B cell (primary cell): ENCODE results near the gene KCNK13. TPM values are rescaled to one million over a fixed set of nuclear protein-coding genes. Genes with fewer than 3 reads are reported as not detected.

ENCODE experiments used
- ATAC-seq: fragments of 200-7000 bp; cut with Tn5 transposase; one replicate; pipeline ENCODE4 v1.10.0; 2021; ENCODE audit warnings: low read depth, mild to moderate bottlenecking, moderate number of reproducible peaks, moderate library complexity
- CTCF ChIA-PET: fragments of 350-600 bp; sonication (Branson Sonifier 250); formaldehyde crosslinking; loops from one replicate; lab custom pipeline; 2021; ENCODE audit warnings: antibody characterized with exemption, inconsistent platforms; lab: Charles Lee
- POLR2A ChIA-PET: fragments of 350-600 bp; sonication (Branson Sonifier 250); formaldehyde crosslinking; loops from one replicate; lab custom pipeline; 2021; ENCODE audit warnings: antibody characterized with exemption; lab: Charles Lee
- DNase-seq: peaks from one replicate; pipeline ENCODE4 v3.0.0; 2013
- H2AFZ ChIP-seq: 2 replicates; pipeline ENCODE4 v1.6.1; 2012; ENCODE audit warnings: mild to moderate bottlenecking, low read depth, low read length; ENCODE audit not compliant: insufficient read depth, poor library complexity, severe bottlenecking
- H3K27ac ChIP-seq, 2 donors: 1 replicate in 1 of 2; 2 replicates in 1 of 2; pipeline ENCODE4 v1.5.1; 2012 to 2013; ENCODE audit warnings: low read length in 2 of 2, mild to moderate bottlenecking in 2 of 2, moderate library complexity in 1 of 2
- H3K27me3 ChIP-seq, 4 experiments: fragments of 200-600 bp in 1 of 4; sonication (generic) in 1 of 4; replicated peaks in 1 of 4; 1 replicate in 2 of 4; 2 replicates in 2 of 4; pipeline versions ENCODE4 v1.6.1 to v1.7.0; 2013 to 2016; ENCODE audit warnings: low read length in 3 of 4, mild to moderate bottlenecking in 2 of 4, mixed read lengths in 1 of 4, moderate library complexity in 1 of 4; ENCODE audit not compliant: insufficient read depth in 4 of 4, control insufficient read depth in 3 of 4; ENCODE audit errors: control extremely low read depth in 1 of 4
- H3K36me3 ChIP-seq, 2 experiments: replicated peaks in 1 of 2; 1 replicate in 1 of 2; 2 replicates in 1 of 2; pipeline versions ENCODE4 v1.6.1 to v1.7.1; 2013; ENCODE audit warnings: low read length in 1 of 2; ENCODE audit not compliant: insufficient read depth in 2 of 2, control insufficient read depth in 1 of 2; ENCODE audit errors: control extremely low read depth in 1 of 2, extremely low read depth in 1 of 2
- H3K4me1 ChIP-seq, 2 donors: fragments of 200-600 bp in 1 of 2; sonication (generic) in 1 of 2; 1 replicate in 1 of 2; 2 replicates in 1 of 2; pipeline versions ENCODE4 v1.5.1 to v1.6.1; 2013 to 2017; ENCODE audit warnings: low read length in 2 of 2; ENCODE audit not compliant: control insufficient read depth in 2 of 2, insufficient read depth in 2 of 2
- H3K4me2 ChIP-seq: replicated peaks from 2 replicates; pipeline ENCODE3; 2012; ENCODE audit warnings: mild to moderate bottlenecking, low read depth, low read length; ENCODE audit not compliant: poor library complexity, severe bottlenecking
- H3K4me3 ChIP-seq, 5 experiments: fragments of 200-600 bp in 1 of 5; sonication (generic) in 1 of 5; 1 replicate in 3 of 5; 2 replicates in 2 of 5; pipeline versions ENCODE4 v1.5.1 to v1.7.0; 2011 to 2016; ENCODE audit warnings: low read length in 4 of 5, mild to moderate bottlenecking in 4 of 5, low read depth in 2 of 5, control low read depth in 1 of 5, moderate library complexity in 1 of 5; ENCODE audit not compliant: insufficient read depth in 1 of 5; ENCODE audit errors: control extremely low read depth in 1 of 5, extremely low read depth in 1 of 5
- H3K79me2 ChIP-seq: fragments of 200-600 bp; sonication (generic); one replicate; pipeline ENCODE4 v1.6.0; 2016; ENCODE audit warnings: low read length; ENCODE audit not compliant: control insufficient read depth, insufficient read depth
- H3K9ac ChIP-seq: fragments of 200-600 bp; sonication (generic); 2 replicates; pipeline ENCODE4 v1.6.1; 2017; ENCODE audit warnings: mild to moderate bottlenecking, low read length, moderate library complexity
- H3K9me3 ChIP-seq, 3 donors: one replicate each; pipeline versions ENCODE4 v1.6.1 to v1.7.1; 2013; ENCODE audit warnings: low read length in 2 of 3; ENCODE audit not compliant: control insufficient read depth in 2 of 3, insufficient read depth in 1 of 3; ENCODE audit errors: control extremely low read depth in 1 of 3
- H4K20me1 ChIP-seq: 2 replicates; pipeline ENCODE4 v1.6.0; 2012; ENCODE audit warnings: mild to moderate bottlenecking, low read length; ENCODE audit not compliant: insufficient read depth, control insufficient read depth, poor library complexity, severe bottlenecking
- H3K27ac Mint-ChIP-seq: one replicate; pipeline ENCODE4 v1.8.0; 2021; ENCODE audit warnings: mixed read lengths
- H3K27me3 Mint-ChIP-seq: one replicate; pipeline ENCODE4 v1.8.0; 2021; ENCODE audit warnings: mixed read lengths
- H3K4me1 Mint-ChIP-seq: one replicate; pipeline ENCODE4 v1.8.0; 2021; ENCODE audit warnings: mixed read lengths
- H3K4me3 Mint-ChIP-seq: one replicate; pipeline ENCODE4 v1.8.0; 2021; ENCODE audit warnings: mixed read lengths
- H3K9me3 Mint-ChIP-seq: one replicate; pipeline ENCODE4 v1.8.0; 2022; ENCODE audit warnings: mixed read lengths; ENCODE audit not compliant: insufficient read depth
- EZH2 ChIP-seq: IDR thresholded peaks from 2 replicates; pipeline ENCODE4 v1.6.1; 2012; ENCODE audit warnings: borderline replicate concordance, low read depth, mild to moderate bottlenecking, moderate library complexity, low read length; ENCODE audit not compliant: insufficient read depth, poor library complexity, severe bottlenecking
- WGBS: methylation state at CpG from one replicate; pipeline ENCODE4 v1.1.5; 2013; ENCODE audit warnings: missing lambda C conversion rate; ENCODE audit not compliant: insufficient coverage; 5-methylcytosine and 5-hydroxymethylcytosine counted together
- intact Hi-C: fragments of 100-400 bp; cut with micrococcal nuclease; formaldehyde crosslinking; loops from one replicate; pipeline ENCODE4 v1.10.0; 2022
- polyA plus RNA-seq: library from polyadenylated mRNA; depleted of rRNA; stranded (reverse); fragments of >200 nt; gene quantifications from 2 replicates; pipeline ENCODE4 v1.2.3, GENCODE V29; 2012
- total RNA-seq, 2 donors: library from RNA; stranded (reverse); fragments of 120-200 nt in 1 of 2; gene quantifications; 1 replicate in 1 of 2; 2 replicates in 1 of 2; pipeline versions ENCODE4 v1.2.3 to v1.2.4, GENCODE V29; 2013 to 2022
- TF ChIP-seq, protein P1 (sequence below): fragments of 200-600 bp; IDR thresholded peaks from one replicate; pipeline ENCODE4 v1.8.0; 2022; ENCODE audit warnings: antibody characterized with exemption, mild to moderate bottlenecking

Gene KCNK13
- total and polyA plus RNA-seq, 2 donors (not counting 1 experiment from before 2014, with no cell fraction given), result 0.03 TPM; not detected in 1

DNA sequence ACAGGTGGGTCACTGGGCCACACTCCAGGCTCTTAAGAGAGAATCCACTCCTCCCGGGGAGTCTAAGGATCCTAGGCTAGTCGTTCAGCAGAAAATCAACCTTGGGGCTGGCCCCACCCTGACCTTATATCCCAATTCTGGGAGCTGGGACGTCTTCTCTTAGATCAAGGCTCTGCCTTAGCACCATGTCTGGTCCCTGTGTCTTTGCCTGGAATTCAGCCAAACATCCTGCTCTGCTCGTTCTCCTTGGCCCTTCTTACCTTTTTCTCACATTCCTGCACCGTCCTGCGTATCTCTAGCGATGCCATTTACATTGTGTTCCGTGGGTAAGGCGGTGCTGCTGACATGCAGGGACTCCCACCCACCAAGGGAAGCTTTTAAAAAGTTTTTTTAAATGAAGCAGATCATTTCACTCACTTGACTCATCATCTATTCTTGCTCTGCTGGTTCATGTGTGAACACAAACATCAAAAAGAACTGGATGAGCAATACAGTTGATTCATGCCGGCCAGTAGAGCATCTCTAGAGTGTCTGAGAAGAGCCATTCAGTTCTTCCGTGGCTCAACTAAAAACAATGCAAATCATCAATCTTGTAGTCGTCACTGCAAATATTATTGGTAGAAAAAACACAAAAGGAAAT lies 50.2 kb downstream of the KCNK13 start:
- no peaks in the 10 kb centered on the region for H3K4me1 Mint-ChIP-seq
- no peak for TF ChIP-seq EZH2
- TF ChIP-seq, protein P1, sequence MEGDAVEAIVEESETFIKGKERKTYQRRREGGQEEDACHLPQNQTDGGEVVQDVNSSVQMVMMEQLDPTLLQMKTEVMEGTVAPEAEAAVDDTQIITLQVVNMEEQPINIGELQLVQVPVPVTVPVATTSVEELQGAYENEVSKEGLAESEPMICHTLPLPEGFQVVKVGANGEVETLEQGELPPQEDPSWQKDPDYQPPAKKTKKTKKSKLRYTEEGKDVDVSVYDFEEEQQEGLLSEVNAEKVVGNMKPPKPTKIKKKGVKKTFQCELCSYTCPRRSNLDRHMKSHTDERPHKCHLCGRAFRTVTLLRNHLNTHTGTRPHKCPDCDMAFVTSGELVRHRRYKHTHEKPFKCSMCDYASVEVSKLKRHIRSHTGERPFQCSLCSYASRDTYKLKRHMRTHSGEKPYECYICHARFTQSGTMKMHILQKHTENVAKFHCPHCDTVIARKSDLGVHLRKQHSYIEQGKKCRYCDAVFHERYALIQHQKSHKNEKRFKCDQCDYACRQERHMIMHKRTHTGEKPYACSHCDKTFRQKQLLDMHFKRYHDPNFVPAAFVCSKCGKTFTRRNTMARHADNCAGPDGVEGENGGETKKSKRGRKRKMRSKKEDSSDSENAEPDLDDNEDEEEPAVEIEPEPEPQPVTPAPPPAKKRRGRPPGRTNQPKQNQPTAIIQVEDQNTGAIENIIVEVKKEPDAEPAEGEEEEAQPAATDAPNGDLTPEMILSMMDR, result no peak
- ChIA-PET POLR2A (no interaction called here), CTCF (no interaction called here)
- Histone ChIP-seq H3K4me3 (no peak overlapping the region), H3K9ac (no peak overlapping the region), H2AFZ (no peak overlapping the region), H3K36me3 (no peaks in the 10 kb centered on the region), H3K79me2 (no peaks in the 10 kb centered on the region), H3K4me2 (no peak overlapping the region), H3K27me3 (peaks cover 0 to 4% (median 0%) of the 10 kb centered on the region in 4 experiments), H3K27ac (no peak overlapping the region), H4K20me1 (no peaks in the 10 kb centered on the region), H3K9me3 (no peaks in the 10 kb centered on the region), H3K4me1 (no peaks in the 10 kb centered on the region)
- no peaks in the 10 kb centered on the region for H3K9me3 Mint-ChIP-seq
- ATAC-seq, result no peak
- no peak for DNase-seq
- WGBS, result 82% methylated on average over 4 of the region's 12 CpGs
- no peak overlapping the region for H3K27ac Mint-ChIP-seq
- intact Hi-C loops, result loop anchor here (10.0 kb wide), 1 partner anchor 443 kb away; no protein-coding TSS in a partner anchor
- H3K27me3 Mint-ChIP-seq, result peaks cover 25% of the 10 kb centered on the region
- H3K4me3 Mint-ChIP-seq, result no peak overlapping the region

DNA sequence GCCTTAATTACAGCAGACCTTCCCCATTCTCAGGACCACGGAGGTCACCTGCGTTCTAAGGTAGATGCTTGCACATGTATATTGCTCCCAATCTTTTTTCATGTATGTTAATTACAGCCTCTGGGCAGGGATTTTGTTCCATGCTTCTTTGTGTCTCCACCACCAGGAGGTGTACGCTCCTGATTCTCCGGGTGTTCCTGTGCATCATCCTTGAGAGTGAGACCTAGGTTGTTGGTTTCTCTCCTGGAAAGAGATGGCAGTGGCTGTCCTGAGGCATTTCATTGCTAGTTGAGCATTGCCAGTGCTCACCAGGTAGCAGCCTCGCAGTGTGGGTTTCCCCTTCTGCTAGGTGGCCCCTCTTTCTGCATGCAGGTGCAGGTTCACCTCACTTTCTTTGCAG lies 52.8 kb downstream of the KCNK13 start:
- Histone ChIP-seq H3K4me1 (no peaks in the 10 kb centered on the region), H3K27ac (no peak overlapping the region), H4K20me1 (no peaks in the 10 kb centered on the region), H3K9ac (no peak overlapping the region), H3K36me3 (no peaks in the 10 kb centered on the region), H3K4me3 (no peak overlapping the region), H3K9me3 (no peaks in the 10 kb centered on the region), H3K27me3 (peaks cover 0 to 7% (median 0%) of the 10 kb centered on the region in 4 experiments), H2AFZ (no peak overlapping the region), H3K79me2 (no peaks in the 10 kb centered on the region), H3K4me2 (no peak overlapping the region)
- TF ChIP-seq EZH2, result no peak
- TF ChIP-seq, protein P1, result no peak
- ChIA-PET CTCF (no interaction called here), POLR2A (no interaction called here)
- 89% methylated on average over 3 of the region's 5 CpGs for WGBS
- intact Hi-C loops, result loop anchor here (10.0 kb wide), 1 partner anchor 440 kb away; no protein-coding TSS in a partner anchor
- H3K4me1 Mint-ChIP-seq, result no peaks in the 10 kb centered on the region
- H3K9me3 Mint-ChIP-seq, result no peaks in the 10 kb centered on the region
- DNase-seq (no peak), ATAC-seq (no peak)
- peaks cover 27% of the 10 kb centered on the region for H3K27me3 Mint-ChIP-seq
- no peak overlapping the region for H3K4me3 Mint-ChIP-seq
- no peak overlapping the region for H3K27ac Mint-ChIP-seq
